ENCODE measurements around the gene GATAD2A.

- TF ChIP-seq GATA2 (IDR thresholded peaks at IDR 0.05; ENCODE audit: low read depth, low read length) (no peak), GATA3 (IDR thresholded peaks at IDR 0.05; ENCODE audit: low read depth, low read length) (no peak)
Observed at GRCh38 chr19:19544257-19544953, 138.9 kb downstream of the GATAD2A start.

Data from SH-SY5Y (cell line).